CD4-positive, alpha-beta T cell treated with Interleukin-17A for 1 hour (primary cell): ENCODE results near the gene AFP.
"Not testable (repeated sequence)": the region's sequence is repeated elsewhere in the genome, so short reads cannot be mapped to it uniquely, and the experiment has no call there.

Experiments used
- DNase-seq: peaks from one replicate; pipeline ENCODE4 v3.0.0-alpha.2; 2020

The AFP gene

DNA sequence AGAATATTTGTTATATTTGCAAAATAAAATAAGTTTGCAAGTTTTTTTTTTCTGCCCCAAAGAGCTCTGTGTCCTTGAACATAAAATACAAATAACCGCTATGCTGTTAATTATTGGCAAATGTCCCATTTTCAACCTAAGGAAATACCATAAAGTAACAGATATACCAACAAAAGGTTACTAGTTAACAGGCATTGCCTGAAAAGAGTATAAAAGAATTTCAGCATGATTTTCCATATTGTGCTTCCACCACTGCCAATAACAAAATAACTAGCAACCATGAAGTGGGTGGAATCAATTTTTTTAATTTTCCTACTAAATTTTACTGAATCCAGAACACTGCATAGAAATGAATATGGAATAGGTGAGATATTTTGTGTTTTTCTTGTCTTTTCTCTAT, at the start of gene AFP:
AFP (plus strand) TSS at position 238 of the 400 bp plus-strand sequence; CDS start at position 280, 42 bp downstream.
- DNase-seq: no peak

DNA sequence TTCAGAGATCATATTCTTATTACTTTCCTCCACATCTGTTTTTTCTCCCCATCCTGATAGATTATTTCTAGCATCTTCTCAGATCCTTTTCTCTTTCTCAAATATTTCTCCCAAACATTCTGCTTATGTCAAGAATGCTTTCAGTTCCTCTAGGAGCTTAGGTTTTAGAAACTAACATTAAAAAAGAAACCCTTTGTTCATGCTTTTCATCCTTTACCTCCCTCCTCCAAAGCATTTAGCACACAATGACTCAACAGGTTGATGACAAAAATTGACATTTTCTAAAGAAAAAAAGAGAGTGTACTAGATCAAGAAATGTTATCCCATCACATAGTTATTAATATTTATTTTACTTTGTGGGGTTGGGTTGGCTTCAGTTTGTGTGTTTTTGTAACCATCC, 48.5 kb upstream of the AFP start:
- DNase-seq: no peak

DNA sequence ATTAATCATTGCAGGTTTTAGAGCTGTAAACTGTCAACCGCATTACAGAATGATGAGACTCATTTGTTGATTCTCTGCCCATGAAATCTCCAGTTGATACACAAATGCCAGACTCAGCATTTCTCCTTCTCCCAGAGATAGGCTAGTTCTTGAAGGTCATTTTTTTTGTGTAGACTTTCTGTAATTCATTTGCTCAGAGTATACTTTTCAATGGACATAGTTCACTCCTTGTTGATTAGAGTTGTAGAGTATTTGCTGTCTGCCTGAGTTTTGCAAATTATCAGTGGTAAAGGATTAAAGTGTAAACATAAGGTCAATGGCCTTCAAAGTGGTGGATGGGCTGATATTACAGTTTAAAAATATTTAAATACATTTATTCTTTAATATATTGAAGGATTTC, 47.1 kb upstream of the AFP start:
- DNase-seq: no peak

GRCh38 chr4:73389663-73390062, 46.4 kb upstream of the AFP start:
- DNase-seq: not testable (repeated sequence)

DNA sequence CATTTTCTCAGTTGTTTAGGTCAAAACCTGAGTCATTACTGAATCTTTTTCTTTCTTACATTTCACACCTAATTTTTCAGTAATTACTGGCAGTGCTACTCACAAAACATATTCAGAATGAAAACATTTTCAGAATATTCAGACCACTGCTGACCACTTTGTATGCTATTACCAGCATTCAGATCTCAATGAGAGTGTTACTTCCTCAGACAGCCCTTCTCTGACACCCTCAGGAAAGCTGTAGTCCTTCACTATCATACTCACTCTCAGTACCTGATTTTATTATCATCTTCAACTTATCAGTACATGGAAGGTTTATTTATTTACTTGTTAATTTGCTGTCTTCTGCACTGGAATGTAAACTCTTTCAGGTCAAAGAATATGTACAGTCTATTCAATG, 44.2 kb upstream of the AFP start:
- DNase-seq: no peak

DNA sequence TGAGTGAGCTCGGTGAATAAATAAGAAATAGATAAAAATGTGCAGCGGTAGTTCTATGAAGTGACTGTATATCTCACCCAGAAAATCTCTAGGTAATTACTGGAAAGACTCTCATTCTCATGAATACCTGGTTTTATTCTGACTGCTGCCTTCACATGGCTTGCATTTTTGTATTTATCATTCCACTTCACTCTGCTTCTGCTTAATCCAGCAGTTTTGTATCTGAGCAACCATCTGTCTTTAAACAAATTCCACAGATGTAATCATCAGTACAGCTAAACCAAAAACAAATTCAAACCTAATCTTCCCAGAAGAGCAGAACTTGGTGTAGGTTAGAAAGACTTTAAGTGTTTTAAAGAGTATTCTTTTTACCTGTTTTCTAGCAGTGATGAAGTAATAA, 43.1 kb upstream of the AFP start:
- no peak for DNase-seq

GRCh38 chr4:73396304-73396703, 39.7 kb upstream of the AFP start:
- DNase-seq: no peak

DNA sequence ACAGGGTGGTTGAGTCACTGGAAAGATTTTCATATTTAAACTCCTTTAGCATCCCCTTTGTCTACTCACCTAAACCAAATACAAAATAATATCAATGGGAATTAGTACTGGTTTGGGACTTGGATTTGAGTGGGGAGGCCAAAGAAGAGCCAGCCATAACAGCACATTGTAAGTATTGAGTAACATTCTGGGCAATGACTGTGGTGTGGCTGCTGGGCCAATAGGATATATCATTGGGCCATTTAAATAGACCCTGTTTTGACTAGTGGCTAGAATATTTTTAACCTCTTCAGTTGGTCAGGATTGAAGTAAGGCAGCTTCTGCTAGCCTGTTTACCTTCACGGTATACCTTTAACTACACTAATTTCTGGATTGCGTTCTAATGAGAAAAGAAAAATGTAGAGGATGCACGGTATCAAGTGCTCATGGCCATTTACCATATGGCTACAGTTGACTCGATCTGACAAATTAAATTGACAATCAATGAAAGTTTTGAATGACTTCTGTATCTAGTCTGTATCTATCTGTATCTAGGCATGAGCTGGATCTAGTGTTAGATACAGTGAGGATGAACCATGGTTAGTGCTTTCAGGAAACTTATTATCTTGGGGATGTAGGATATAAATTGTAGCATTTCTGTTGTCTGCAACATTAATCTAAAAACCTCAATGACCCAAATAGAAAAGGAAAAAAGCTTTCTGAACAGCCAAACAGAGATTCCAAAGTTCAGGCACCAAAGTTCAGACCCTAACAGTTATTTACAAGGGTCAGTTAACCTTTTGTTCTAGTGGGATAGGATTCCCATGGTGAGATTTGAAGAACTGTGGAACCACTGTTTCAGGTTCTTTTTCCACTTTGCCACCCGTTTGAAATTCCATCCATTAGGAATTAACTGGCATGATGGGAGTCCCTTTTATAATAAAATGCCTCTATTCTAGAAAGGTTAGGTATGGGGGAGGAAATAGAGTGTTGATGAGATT, 38.7 kb upstream of the AFP start:
- no peak for DNase-seq

DNA sequence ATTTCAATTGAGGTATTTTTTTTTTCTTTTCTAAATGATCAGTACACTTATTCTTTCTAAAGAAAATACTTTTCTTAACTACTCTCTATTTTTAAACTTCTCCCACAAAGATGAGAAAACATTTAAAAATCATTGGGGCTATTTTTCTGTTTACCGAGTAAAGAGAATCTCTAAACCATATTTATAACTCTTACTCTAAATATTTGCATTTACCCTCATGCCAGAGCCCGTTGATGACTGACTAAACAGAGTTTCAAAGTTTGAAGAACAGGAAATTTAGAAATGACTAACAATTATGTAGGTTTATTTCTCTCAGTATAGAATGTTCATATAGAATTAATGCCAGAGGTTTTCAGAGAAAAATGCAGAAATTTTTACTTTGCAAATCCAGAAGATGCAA, 34.6 kb upstream of the AFP start:
- no peak for DNase-seq

DNA sequence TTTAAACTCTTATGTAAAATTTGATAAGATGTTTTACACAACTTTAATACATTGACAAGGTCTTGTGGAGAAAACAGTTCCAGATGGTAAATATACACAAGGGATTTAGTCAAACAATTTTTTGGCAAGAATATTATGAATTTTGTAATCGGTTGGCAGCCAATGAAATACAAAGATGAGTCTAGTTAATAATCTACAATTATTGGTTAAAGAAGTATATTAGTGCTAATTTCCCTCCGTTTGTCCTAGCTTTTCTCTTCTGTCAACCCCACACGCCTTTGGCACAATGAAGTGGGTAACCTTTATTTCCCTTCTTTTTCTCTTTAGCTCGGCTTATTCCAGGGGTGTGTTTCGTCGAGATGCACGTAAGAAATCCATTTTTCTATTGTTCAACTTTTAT, 32.0 kb upstream of the AFP start, which contains the start of gene ALB:
ALB (plus strand) TSS at position 246 of the 400 bp plus-strand sequence; CDS start at position 287, 41 bp downstream.
- no peak for DNase-seq

- DNase-seq: no peak
Measured at GRCh38 chr4:73404457-73404856, 31.6 kb upstream of the AFP start.

- no peak for DNase-seq
Measured at GRCh38 chr4:73405138-73405537, 30.9 kb upstream of the AFP start.

- DNase-seq: no peak
Measured at GRCh38 chr4:73406548-73406875, 29.5 kb upstream of the AFP start.

DNA sequence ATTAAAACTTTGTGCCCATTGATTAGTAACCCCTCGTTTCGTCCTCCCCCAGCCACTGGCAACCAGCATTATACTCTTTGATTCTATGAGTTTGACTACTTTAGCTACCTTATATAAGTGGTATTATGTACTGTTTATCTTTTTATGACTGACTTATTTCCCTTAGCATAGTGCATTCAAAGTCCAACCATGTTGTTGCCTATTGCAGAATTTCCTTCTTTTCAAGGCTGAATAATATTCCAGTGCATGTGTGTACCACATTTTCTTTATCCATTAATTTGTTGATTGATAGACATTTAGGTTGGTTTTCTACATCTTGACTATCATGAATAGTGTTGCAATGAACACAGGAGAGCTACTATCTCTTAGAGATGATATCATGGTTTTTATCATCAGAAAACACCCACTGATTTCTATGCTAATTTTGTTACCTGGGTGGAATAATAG, 28.8 kb upstream of the AFP start:
- no peak for DNase-seq

- no peak for DNase-seq
Measured at GRCh38 chr4:73408181-73408867, 27.7 kb upstream of the AFP start.

DNA sequence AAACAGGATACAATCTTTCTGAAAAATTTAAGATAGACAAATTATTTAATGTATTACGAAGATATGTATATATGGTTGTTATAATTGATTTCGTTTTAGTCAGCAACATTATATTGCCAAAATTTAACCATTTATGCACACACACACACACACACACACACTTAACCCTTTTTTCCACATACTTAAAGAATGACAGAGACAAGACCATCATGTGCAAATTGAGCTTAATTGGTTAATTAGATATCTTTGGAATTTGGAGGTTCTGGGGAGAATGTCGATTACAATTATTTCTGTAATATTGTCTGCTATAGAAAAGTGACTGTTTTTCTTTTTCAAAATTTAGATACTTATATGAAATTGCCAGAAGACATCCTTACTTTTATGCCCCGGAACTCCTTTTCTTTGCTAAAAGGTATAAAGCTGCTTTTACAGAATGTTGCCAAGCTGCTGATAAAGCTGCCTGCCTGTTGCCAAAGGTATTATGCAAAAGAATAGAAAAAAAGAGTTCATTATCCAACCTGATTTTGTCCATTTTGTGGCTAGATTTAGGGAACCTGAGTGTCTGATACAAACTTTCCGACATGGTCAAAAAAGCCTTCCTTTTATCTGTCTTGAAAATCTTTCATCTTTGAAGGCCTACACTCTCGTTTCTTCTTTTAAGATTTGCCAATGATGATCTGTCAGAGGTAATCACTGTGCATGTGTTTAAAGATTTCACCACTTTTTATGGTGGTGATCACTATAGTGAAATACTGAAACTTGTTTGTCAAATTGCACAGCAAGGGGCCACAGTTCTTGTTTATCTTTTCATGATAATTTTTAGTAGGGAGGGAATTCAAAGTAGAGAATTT, 26.8 kb upstream of the AFP start:
- DNase-seq: no peak

DNA sequence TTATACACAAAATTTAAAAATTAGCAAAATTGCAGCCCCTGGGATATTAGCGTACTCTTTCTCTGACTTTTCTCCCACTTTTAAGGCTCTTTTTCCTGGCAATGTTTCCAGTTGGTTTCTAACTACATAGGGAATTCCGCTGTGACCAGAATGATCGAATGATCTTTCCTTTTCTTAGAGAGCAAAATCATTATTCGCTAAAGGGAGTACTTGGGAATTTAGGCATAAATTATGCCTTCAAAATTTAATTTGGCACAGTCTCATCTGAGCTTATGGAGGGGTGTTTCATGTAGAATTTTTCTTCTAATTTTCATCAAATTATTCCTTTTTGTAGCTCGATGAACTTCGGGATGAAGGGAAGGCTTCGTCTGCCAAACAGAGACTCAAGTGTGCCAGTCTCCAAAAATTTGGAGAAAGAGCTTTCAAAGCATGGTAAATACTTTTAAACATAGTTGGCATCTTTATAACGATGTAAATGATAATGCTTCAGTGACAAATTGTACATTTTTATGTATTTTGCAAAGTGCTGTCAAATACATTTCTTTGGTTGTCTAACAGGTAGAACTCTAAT, 26.0 kb upstream of the AFP start:
- DNase-seq: no peak

DNA sequence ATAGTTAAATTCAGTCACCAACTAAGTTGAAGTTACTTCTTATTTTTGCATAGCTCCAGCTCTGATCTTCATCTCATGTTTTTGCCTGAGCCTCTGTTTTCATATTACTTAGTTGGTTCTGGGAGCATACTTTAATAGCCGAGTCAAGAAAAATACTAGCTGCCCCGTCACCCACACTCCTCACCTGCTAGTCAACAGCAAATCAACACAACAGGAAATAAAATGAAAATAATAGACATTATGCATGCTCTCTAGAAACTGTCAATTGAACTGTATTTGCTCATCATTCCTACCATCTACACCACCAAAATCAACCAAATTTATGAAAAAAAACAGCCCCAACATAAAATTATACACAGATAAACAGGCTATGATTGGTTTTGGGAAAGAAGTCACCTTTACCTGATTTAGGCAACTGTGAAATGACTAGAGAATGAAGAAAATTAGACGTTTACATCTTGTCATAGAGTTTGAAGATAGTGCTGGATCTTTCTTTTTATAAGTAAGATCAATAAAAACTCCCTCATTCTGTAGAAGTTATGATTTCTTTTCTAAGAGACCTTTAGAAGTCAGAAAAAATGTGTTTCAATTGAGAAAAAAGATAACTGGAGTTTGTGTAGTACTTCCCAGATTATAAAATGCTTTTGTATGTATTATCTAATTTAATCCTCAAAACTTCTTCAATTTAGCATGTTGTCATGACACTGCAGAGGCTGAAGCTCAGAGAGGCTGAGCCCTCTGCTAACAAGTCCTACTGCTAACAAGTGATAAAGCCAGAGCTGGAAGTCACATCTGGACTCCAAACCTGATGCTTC, 24.9 kb upstream of the AFP start:
- DNase-seq: no peak

- no peak for DNase-seq
Measured at GRCh38 chr4:73411731-73412414, 24.1 kb upstream of the AFP start.

GRCh38 chr4:73413294-73413755, 22.7 kb upstream of the AFP start:
- DNase-seq: no peak

GRCh38 chr4:73414936-73415271, 21.1 kb upstream of the AFP start:
- DNase-seq: no peak
